ENCODE measurements around the gene EDC4. TPM values are rescaled to one million over a fixed set of nuclear protein-coding genes. Genes with fewer than 3 reads are reported as not detected.
"Not testable (repeated sequence)": the region's sequence is repeated elsewhere in the genome, so short reads cannot be mapped to it uniquely, and the experiment has no call there.

Gene EDC4
- total RNA-seq, 1 donor from 2014 or later = 61.2 TPM

- no peak for DNase-seq (ENCODE audit: low read depth)
- TF ChIP-seq, protein P1, sequence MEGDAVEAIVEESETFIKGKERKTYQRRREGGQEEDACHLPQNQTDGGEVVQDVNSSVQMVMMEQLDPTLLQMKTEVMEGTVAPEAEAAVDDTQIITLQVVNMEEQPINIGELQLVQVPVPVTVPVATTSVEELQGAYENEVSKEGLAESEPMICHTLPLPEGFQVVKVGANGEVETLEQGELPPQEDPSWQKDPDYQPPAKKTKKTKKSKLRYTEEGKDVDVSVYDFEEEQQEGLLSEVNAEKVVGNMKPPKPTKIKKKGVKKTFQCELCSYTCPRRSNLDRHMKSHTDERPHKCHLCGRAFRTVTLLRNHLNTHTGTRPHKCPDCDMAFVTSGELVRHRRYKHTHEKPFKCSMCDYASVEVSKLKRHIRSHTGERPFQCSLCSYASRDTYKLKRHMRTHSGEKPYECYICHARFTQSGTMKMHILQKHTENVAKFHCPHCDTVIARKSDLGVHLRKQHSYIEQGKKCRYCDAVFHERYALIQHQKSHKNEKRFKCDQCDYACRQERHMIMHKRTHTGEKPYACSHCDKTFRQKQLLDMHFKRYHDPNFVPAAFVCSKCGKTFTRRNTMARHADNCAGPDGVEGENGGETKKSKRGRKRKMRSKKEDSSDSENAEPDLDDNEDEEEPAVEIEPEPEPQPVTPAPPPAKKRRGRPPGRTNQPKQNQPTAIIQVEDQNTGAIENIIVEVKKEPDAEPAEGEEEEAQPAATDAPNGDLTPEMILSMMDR (conservative IDR thresholded peaks at IDR 0.05; ENCODE audit: low read depth, low read length) = no peak
- peak overlapping the region; percentile 84 for H3K4me3 ChIP-seq (ENCODE audit: low read depth, low read length)
Measured at GRCh38 chr16:67834242-67834614, 38.6 kb upstream of the EDC4 start.

GRCh38 chr16:67837190-67837589 is 35.7 kb upstream of the EDC4 start:
- DNase-seq (ENCODE audit: low read depth); H3K4me3 ChIP-seq (ENCODE audit: low read depth, low read length): not testable (repeated sequence)

DNA sequence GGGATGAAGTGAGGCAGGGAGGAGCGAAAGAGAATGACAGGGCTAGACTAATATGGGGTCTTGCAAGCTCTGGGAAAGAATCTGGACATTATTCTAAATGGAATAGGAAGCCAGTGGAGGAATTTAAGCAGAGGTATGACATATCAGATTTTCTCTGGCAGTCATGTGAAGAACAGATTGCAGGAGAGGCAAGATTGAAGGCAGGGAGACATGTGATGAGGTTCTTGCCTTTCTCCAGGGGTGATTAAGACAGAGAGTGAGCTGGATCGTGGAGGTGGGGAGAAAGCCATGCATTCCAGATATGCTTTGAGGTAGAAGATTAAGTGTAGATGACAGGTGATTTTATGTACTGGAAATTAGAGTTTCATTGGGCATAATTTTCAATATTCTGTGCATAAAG is 35.0 kb upstream of the EDC4 start:
- TF ChIP-seq, protein P1 (conservative IDR thresholded peaks at IDR 0.05; ENCODE audit: low read depth, low read length) = no peak
- DNase-seq (ENCODE audit: low read depth) = no peak

GRCh38 chr16:67841198-67841815 is 31.5 kb upstream of the EDC4 start:
- peak overlapping the region; percentile 92 for H3K4me3 ChIP-seq (ENCODE audit: low read depth, low read length)
- no peak for DNase-seq (ENCODE audit: low read depth)
- TF ChIP-seq, protein P1 (conservative IDR thresholded peaks at IDR 0.05; ENCODE audit: low read depth, low read length) = no peak

More for the DNA sequence above, 35.0 kb upstream of the EDC4 start:
- no peak overlapping the region for H3K4me3 ChIP-seq (ENCODE audit: low read depth, low read length)

DNA sequence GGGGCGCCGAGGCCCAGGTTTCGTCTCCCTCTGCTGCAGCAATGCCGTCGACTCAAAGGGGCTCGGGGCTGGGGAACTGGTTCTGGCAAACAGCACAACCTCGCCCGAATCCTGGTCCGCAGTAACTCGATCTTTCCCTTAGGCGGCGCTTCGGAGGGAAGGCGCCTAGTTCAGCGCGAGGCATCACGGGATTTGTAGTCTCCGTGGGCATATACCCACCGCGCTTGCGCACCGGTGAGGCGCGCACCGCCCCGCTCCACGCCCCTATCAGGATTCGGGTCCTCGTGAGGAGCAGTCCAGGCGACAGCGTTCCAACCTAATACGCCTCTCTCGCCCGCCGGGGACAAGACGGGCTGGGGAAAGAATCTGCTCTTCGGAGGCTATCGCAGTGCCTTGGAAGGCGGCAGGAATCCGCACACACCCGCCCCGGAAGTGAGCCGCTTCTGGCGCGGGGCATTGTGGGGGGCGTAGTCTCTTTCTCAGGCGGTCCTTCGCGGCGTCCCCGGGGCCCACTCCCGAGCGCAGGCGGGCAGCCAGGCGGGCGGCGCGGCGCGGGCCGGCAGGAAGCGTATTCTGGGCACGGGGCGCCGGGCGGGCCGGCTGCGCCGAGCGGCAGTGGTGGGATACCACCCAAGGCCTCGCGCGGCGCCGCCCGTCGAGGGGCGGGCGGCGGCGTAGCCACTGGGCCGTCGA is 30.9 kb upstream of the EDC4 start, which contains the start of gene THAP11:
TSS of gene THAP11 (plus strand) at position 505 of the 693 bp plus-strand sequence. CDS start 235 bp downstream, outside the sequence.
- no peak for DNase-seq (ENCODE audit: low read depth)
- TF ChIP-seq, protein P1 (conservative IDR thresholded peaks at IDR 0.05; ENCODE audit: low read depth, low read length) = peak; percentile 74
- H3K4me3 ChIP-seq (ENCODE audit: low read depth, low read length) = peak within 1 kb of the TSS; percentile 92

- peak overlapping the region; percentile 92 for H3K4me3 ChIP-seq (ENCODE audit: low read depth, low read length)
- TF ChIP-seq, protein P1 (conservative IDR thresholded peaks at IDR 0.05; ENCODE audit: low read depth, low read length) = peak; percentile 36
- no peak for DNase-seq (ENCODE audit: low read depth)
Measured at GRCh38 chr16:67842509-67843342, 30.1 kb upstream of the EDC4 start.

- TF ChIP-seq, protein P1 (conservative IDR thresholded peaks at IDR 0.05; ENCODE audit: low read depth, low read length) = no peak
- peak overlapping the region; percentile 92 for H3K4me3 ChIP-seq (ENCODE audit: low read depth, low read length)
- no peak for DNase-seq (ENCODE audit: low read depth)
Measured at GRCh38 chr16:67843343-67843765, 29.5 kb upstream of the EDC4 start.

Data from epithelial cell of proximal tubule (primary cell).